GM10248 (cell line): ENCODE measurements around the gene PNMA6A.
"Not testable (repeated sequence)": the region's sequence is repeated elsewhere in the genome, so short reads cannot be mapped to it uniquely, and the experiment has no call there.

Source experiments
- CTCF ChIA-PET: fragments of 300-600 bp; sonication (Branson Sonifier 250); formaldehyde crosslinking; extraction: SDS; loops from one replicate; lab custom pipeline; 2021; ENCODE audit warnings: antibody characterized with exemption; lab: Yijun Ruan, JAX
- POLR2A ChIA-PET: fragments of 350-650 bp; sonication (Branson Sonifier 250); formaldehyde crosslinking; extraction: SDS; loops from one replicate; lab custom pipeline; 2020; ENCODE audit warnings: antibody characterized with exemption; lab: Yijun Ruan, JAX
- DNase-seq: peaks from one replicate; pipeline ENCODE4 v3.0.0; 2012; ENCODE audit errors: extremely low spot score
- CTCF ChIP-seq: IDR thresholded peaks from 2 replicates; pipeline ENCODE4 v1.5.1; 2012; ENCODE audit warnings: mild to moderate bottlenecking, low read depth; ENCODE audit errors: extremely low read depth, missing control alignments, control extremely low read depth

The PNMA6A gene

GRCh38 chrX:153063315-153063714, 8.9 kb upstream of the PNMA6A start:
- CTCF ChIA-PET = interaction anchor here (1.4 kb wide), 1 partner anchor 31 kb away, joined by 3 read pairs; no protein-coding TSS in a partner anchor
- DNase-seq = no peak
- no peak for TF ChIP-seq CTCF
- POLR2A ChIA-PET = no interaction called here

DNA sequence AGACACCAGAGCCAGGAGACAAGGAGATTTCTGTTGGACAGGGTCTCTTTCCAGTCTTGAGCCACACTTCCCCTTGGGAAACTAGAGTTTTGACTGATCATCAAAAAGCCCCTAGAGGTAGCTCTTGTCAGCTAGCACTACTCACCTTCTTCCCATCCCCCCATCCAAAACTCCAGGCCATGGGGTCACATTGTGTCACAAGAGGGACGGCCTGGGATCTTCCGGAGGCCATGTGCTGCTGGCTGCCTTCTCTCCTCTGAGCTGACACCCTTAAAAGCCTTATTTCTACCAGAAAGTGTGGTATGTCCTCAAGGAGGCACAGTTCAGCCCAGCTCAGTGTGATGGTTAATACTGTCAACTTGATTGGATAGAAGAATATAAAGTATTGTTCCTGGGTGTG, 8.2 kb upstream of the PNMA6A start:
- no peak for DNase-seq
- no peak for TF ChIP-seq CTCF
- ChIA-PET CTCF (no interaction called here), POLR2A (no interaction called here)

DNA sequence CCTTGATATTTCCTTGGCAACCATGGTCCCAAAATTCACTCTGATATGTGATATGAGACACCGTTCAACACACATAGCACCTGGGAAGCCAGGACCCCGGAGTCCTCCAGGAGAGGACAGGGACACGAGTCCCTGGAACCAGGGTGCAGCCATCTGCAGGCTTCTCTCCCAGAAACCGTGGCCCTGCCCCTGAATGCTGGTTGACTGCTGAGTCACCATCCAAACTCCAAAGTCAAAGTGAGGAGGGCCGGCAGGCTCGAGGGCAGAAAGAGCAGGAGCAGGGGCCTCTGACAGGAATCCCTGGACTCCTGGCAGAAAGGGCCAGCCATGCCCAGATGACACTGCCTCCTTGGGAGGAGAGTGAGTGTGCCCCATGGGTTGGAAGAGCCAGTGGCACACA, 6.9 kb upstream of the PNMA6A start:
- POLR2A ChIA-PET = no interaction called here
- no peak for DNase-seq
- no peak for TF ChIP-seq CTCF
- CTCF ChIA-PET = no interaction called here

GRCh38 chrX:153066402-153066801, 5.9 kb upstream of the PNMA6A start:
- DNase-seq, POLR2A ChIA-PET, CTCF ChIA-PET: not testable (repeated sequence)

- POLR2A ChIA-PET, CTCF ChIA-PET: not testable (repeated sequence)
Measured at GRCh38 chrX:153073331-153073730, 1.1 kb downstream of the PNMA6A start.

GRCh38 chrX:153074262-153074899, 2.1 kb downstream of the PNMA6A start:
- TF ChIP-seq CTCF = no peak
- ChIA-PET POLR2A (no interaction called here), CTCF (no interaction called here)
- no peak for DNase-seq

More at GRCh38 chrX:153073331-153073730, 1.1 kb downstream of the PNMA6A start:
- DNase-seq = not testable (repeated sequence)

GRCh38 chrX:153074935-153075334, 2.7 kb downstream of the PNMA6A start:
- no peak for TF ChIP-seq CTCF
- CTCF ChIA-PET = no interaction called here
- DNase-seq = no peak
- POLR2A ChIA-PET = no interaction called here

DNA sequence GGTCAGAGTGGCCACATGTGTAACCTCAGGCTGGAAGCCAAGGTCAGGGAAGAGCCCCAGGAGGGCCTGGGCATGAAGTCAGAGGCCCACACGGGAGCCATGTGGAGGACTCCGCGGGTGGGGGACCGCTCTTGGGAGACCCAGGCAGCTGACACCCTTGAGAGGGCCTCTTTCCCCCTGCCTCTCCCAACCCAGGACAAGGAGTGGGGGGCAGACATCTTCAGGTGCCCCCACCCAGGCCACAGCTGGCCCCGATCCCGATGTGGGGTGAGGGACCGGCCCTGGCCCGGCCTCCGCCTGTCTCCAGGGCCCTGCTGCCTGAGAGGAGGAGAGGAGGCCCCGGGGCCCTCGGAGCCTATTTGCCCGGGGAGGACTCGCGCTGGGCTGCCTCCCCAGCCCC, 3.1 kb downstream of the PNMA6A start:
- POLR2A ChIA-PET = no interaction called here
- TF ChIP-seq CTCF = no peak
- CTCF ChIA-PET = no interaction called here
- DNase-seq = no peak

GRCh38 chrX:153077437-153078135, 5.3 kb downstream of the PNMA6A start:
- DNase-seq, CTCF ChIA-PET, POLR2A ChIA-PET: not testable (repeated sequence)

DNA sequence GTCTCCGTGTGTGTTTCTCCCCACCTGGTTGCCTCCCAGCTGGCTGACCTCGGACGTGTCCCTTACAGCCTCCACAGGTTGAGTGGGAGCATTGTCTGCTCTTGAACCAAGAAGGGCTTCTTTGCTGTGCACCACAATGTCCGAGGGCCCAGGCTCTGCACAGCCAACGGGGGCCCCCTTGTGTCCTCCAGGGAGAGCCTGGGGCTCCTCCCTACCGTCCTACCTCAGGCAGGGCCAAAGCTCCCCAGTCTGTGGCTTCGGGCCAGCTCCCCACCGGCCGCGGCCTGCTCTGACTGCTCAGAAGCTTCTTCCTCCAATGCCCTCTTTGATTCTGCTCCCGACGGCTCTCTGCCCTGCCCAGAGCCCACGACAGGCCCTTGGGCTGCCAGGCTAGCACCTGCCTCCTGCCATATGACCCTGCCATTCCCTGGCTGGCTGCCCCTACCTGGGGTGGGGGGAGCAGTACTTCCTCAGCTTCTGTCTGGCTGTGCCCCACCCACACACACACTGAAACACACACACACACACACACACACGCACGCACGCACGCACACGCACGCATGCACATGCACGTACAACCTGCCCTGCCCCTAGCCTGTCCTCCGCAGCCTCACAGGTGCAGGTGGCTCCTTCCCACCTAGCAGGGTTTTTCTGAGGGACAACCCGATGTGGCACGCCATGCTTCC, 11.1 kb downstream of the PNMA6A start:
- POLR2A ChIA-PET, CTCF ChIA-PET, DNase-seq: not testable (repeated sequence)
